AG04450 (cell line): ENCODE results near the gene SCGB3A1. TPM values are rescaled to one million over a fixed set of nuclear protein-coding genes. Genes with fewer than 3 reads are reported as not detected.

Experiments used
- CTCF ChIA-PET: fragments of 300-600, 350-600 bp; formaldehyde crosslinking; extraction: SDS; loops from one replicate; lab custom pipeline; 2022; ENCODE audit warnings: antibody characterized with exemption, inconsistent platforms; lab: Charles Lee
- POLR2A ChIA-PET: fragments of 350-600 bp; formaldehyde crosslinking; extraction: SDS; loops from one replicate; lab custom pipeline; 2021; ENCODE audit warnings: antibody characterized with exemption, inconsistent platforms; lab: Yijun Ruan, JAX
- DNase-seq: peaks from one replicate; pipeline ENCODE4 v3.0.0-alpha.2; 2011; ENCODE audit warnings: low read depth, low spot score
- H3K27ac ChIP-seq: one replicate; pipeline ENCODE4 v1.5.1; 2012; ENCODE audit warnings: low read depth, low read length, control low read depth
- H3K27me3 ChIP-seq: one replicate; pipeline ENCODE4 v1.6.0; 2012; ENCODE audit warnings: low read length; ENCODE audit not compliant: control insufficient read depth, insufficient read depth
- H3K4me3 ChIP-seq: 2 replicates; pipeline ENCODE4 v1.5.1; 2011; ENCODE audit warnings: mild to moderate bottlenecking, low read depth, low read length, control low read depth
- H3K9me3 ChIP-seq: 2 replicates; pipeline ENCODE4 v1.5.1; 2012; ENCODE audit warnings: low read length; ENCODE audit not compliant: control insufficient read depth, insufficient read depth
- CTCF ChIP-seq: IDR thresholded peaks from 2 replicates; pipeline ENCODE4 v1.5.1; 2011; ENCODE audit warnings: low read depth, low read length, control low read depth, inconsistent platforms
- polyA minus RNA-seq: library from RNA; depleted of rRNA, polyadenylated mRNA; stranded (reverse); fragments of >200 nt; gene quantifications from 2 replicates; pipeline ENCODE4 v1.2.3, GENCODE V29; 2011; rRNA and poly(A)+ RNA removed
- polyA plus RNA-seq: library from polyadenylated mRNA; depleted of rRNA; stranded (reverse); fragments of >200 nt; gene quantifications from 2 replicates; pipeline ENCODE4 v1.2.3, GENCODE V29; 2011; rRNA removed

SCGB3A1 gene
- polyA plus RNA-seq (not detected in 2 replicates), polyA minus RNA-seq (not detected in 2 replicates)

GRCh38 chr5:180591311-180591887 is at the start of gene SCGB3A1:
SCGB3A1 (minus strand) TSS chr5:180591499; CDS start chr5:180591462, 37 bp downstream.
- ChIA-PET POLR2A (no interaction called here), CTCF (no interaction called here)
- H3K27me3 ChIP-seq = peaks cover 31% of the 10 kb centered on the region
- H3K9me3 ChIP-seq = no peaks in the 10 kb centered on the region
- H3K4me3 ChIP-seq = no peak within 1 kb of the TSS
- TF ChIP-seq CTCF = no peak
- no peak for DNase-seq
- no peak within 1 kb of the TSS for H3K27ac ChIP-seq

- Histone ChIP-seq H3K27me3 (peaks cover 2% of the 10 kb centered on the region), H3K9me3 (peaks cover 4% of the 10 kb centered on the region), H3K27ac (no peak overlapping the region), H3K4me3 (no peak overlapping the region)
- ChIA-PET CTCF (no interaction called here), POLR2A (no interaction called here)
- DNase-seq = no peak
- TF ChIP-seq CTCF = no peak
Measured at GRCh38 chr5:180640611-180640860, 49.2 kb upstream of the SCGB3A1 start.

GRCh38 chr5:180639741-180640610 is 48.7 kb upstream of the SCGB3A1 start:
- TF ChIP-seq CTCF = no peak
- Histone ChIP-seq H3K4me3 (no peak overlapping the region), H3K27me3 (peaks cover 2% of the 10 kb centered on the region), H3K9me3 (peaks cover 4% of the 10 kb centered on the region), H3K27ac (no peak overlapping the region)
- no peak for DNase-seq
- ChIA-PET CTCF (no interaction called here), POLR2A (no interaction called here)

- H3K27ac ChIP-seq = no peak overlapping the region
- CTCF ChIA-PET = no interaction called here
- no peak for TF ChIP-seq CTCF
- no peak overlapping the region for H3K4me3 ChIP-seq
- H3K27me3 ChIP-seq = peaks cover 2% of the 10 kb centered on the region
- POLR2A ChIA-PET = no interaction called here
- DNase-seq = no peak
- H3K9me3 ChIP-seq = peaks cover 4% of the 10 kb centered on the region
Measured at GRCh38 chr5:180639287-180639686, 48.0 kb upstream of the SCGB3A1 start.

- CTCF ChIA-PET = no interaction called here
- no peak overlapping the region for H3K27ac ChIP-seq
- POLR2A ChIA-PET = no interaction called here
- peaks cover 2% of the 10 kb centered on the region for H3K27me3 ChIP-seq
- TF ChIP-seq CTCF = no peak
- no peak for DNase-seq
- H3K4me3 ChIP-seq = no peak overlapping the region
- H3K9me3 ChIP-seq = peaks cover 4% of the 10 kb centered on the region
Measured at GRCh38 chr5:180637962-180638680, 46.8 kb upstream of the SCGB3A1 start.
